Ovary (tissue), 3 donors: ENCODE data around the gene CCND1.

Source experiments
- CTCF ChIP-seq, 3 donors: fragments of 450-650 bp in 2 of 3; fragments of 200-600 bp in 1 of 3; IDR thresholded peaks; one replicate each; pipeline versions ENCODE4 v1.5.1 to v1.8.0; 2016 to 2022; ENCODE audit warnings: antibody characterized with exemption in 3 of 3, mild to moderate bottlenecking in 1 of 3
- EP300 ChIP-seq: sonication (generic); formaldehyde crosslinking; IDR thresholded peaks from one replicate; pipeline ENCODE4 v1.6.1; 2017; ENCODE audit warnings: antibody characterized with exemption
- POLR2A ChIP-seq: fragments of 450-650 bp; IDR thresholded peaks from one replicate; pipeline ENCODE4 v1.6.1; 2017; ENCODE audit warnings: antibody characterized with exemption, mild to moderate bottlenecking, moderate library complexity
- donor health status: DM: no; HTN: no; CAD: no.

GRCh38 chr11:69664103-69664775, 23.3 kb downstream of the CCND1 start:
- TF ChIP-seq CTCF (IDR thresholded peaks at IDR 0.05): no peak
- no peak for TF ChIP-seq POLR2A
- TF ChIP-seq EP300: no peak
